Esophagus squamous epithelium (tissue), 4 donors: ENCODE results near the gene SPEG.

Experiments used
- POLR2A ChIP-seq, 4 donors: fragments of 450-650 bp; IDR thresholded peaks; one replicate each; pipeline ENCODE4 v1.6.1; 2017; ENCODE audit warnings: antibody characterized with exemption in 4 of 4, mild to moderate bottlenecking in 4 of 4, moderate library complexity in 3 of 4
- TF ChIP-seq, protein P1 (sequence below), 6 experiments: fragments of 450-650 bp in 4 of 6; fragments of 200-600 bp in 2 of 6; sonication (generic) in 2 of 6; IDR thresholded peaks; one replicate each; pipeline ENCODE4 v1.5.1; 2016 to 2019; ENCODE audit warnings: antibody characterized with exemption in 6 of 6, mild to moderate bottlenecking in 4 of 6, moderate library complexity in 4 of 6

DNA sequence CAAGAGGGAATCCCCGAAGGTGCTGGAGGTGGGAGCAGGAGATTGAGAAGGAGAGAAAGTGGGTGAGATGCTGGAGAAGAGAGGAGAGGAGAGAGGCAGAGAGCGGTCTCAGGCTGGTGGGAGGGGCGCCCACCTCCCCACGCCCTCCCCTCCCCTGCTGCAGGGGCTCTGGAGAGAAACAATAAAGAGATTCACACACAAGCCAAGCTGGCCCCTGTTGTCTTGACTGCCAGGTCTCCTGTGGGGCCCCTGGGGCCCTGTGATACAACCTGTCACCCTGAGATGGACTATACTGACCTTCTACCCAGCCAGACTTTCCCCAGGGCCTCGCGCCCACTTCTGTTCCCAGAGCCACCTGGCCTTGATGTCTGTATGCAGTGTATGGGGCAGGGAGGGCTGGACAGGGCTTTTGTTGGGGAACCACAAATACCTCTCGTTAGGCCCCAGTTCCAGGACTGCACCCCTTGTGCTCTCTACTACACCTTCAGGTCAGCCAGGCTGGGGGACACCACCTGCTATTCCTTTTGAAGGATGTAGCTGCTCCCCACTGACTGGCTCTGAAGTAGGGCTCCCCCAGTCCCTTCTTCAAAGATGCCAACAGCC lies 8.0 kb upstream of the SPEG start:
- TF ChIP-seq, protein P1, sequence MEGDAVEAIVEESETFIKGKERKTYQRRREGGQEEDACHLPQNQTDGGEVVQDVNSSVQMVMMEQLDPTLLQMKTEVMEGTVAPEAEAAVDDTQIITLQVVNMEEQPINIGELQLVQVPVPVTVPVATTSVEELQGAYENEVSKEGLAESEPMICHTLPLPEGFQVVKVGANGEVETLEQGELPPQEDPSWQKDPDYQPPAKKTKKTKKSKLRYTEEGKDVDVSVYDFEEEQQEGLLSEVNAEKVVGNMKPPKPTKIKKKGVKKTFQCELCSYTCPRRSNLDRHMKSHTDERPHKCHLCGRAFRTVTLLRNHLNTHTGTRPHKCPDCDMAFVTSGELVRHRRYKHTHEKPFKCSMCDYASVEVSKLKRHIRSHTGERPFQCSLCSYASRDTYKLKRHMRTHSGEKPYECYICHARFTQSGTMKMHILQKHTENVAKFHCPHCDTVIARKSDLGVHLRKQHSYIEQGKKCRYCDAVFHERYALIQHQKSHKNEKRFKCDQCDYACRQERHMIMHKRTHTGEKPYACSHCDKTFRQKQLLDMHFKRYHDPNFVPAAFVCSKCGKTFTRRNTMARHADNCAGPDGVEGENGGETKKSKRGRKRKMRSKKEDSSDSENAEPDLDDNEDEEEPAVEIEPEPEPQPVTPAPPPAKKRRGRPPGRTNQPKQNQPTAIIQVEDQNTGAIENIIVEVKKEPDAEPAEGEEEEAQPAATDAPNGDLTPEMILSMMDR (IDR thresholded peaks at IDR 0.05) = no peak
- no peak for TF ChIP-seq POLR2A (IDR thresholded peaks at IDR 0.05)
